ENCODE results near the gene CDH4. TPM values are rescaled to one million over a fixed set of nuclear protein-coding genes. Genes with fewer than 3 reads are reported as not detected.
A peak's percentile ranks its signal among the peaks of the same experiment; 100 is the strongest.

The CDH4 gene
- total and polyA plus RNA-seq, 4 donors, result 5.8 to 24.1 (median 17.1) TPM

DNA sequence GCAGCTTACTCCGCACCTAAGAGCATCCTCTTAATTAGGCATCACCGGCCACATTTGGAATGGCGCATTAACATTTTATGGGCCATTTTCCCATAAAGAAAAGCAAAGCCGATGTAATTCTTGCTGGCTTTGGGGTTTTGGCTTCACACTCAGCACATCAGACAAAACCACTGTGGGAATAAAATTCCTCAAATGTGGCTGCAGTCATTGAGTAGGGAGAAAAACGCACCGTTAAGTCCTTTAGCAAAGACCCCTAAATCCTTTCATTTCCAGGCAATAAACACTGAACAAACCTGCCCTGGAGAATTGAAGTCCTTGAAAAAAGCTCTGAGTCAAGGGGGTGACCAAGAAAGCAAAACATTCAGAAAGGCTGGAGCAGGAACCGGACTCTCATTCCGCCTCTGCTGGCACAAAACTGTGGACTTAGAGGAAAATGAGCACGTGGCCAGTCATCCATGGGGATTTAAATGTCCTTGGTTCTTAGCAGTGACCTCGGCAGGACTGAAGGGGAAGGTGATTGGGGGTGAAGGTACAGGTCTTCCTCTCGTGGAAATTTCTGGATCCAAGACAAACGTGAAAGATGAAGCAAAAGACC is 102.9 kb downstream of the CDH4 start:
- H3K27me3 ChIP-seq (ENCODE audit: control insufficient read depth, insufficient read depth, low read length), result peaks cover 3% of the 10 kb centered on the region
- H3K4me1 ChIP-seq (ENCODE audit: control insufficient read depth, insufficient read depth, low read length), result peaks cover 36% of the 10 kb centered on the region
- H3K27ac ChIP-seq (ENCODE audit: low read depth, low read length), result no peak overlapping the region
- peaks cover 3% of the 10 kb centered on the region for H3K36me3 ChIP-seq (ENCODE audit: control insufficient read depth, insufficient read depth, low read length)
- no peak overlapping the region for H3K4me3 ChIP-seq (ENCODE audit: low read depth, low read length)
- H3K9me3 ChIP-seq (ENCODE audit: control insufficient read depth, insufficient read depth, low read length), result no peaks in the 10 kb centered on the region
- 48% methylated on average over 7 of the region's 12 CpGs for WGBS (ENCODE audit: insufficient coverage)
- DNase-seq (ENCODE audit: low read depth in 4 of 6, low spot score in 6 of 6), result peak in 1 of 6 donors; percentile 84

DNA sequence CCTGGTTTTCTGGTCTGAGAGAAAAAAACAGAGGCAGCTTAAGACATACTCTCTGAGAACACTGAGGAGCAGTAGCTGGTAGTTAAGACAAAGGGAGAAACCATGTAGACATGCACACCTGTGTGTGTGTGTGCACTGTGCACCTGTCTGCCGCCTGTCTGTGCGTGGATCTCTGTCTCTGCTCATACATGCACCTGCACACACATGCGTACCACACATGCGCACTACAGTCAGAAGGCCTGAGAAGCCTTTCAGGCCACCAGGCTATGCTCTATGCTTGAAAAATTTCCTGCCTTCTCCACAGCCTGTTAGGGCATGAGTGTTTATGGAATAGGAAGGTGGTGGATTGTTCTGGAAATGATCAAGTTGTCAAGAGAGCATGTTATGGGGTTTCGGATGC is 103.5 kb downstream of the CDH4 start:
- Histone ChIP-seq H3K27me3 (ENCODE audit: control insufficient read depth, insufficient read depth, low read length) (peaks cover 3% of the 10 kb centered on the region), H3K4me3 (ENCODE audit: low read depth, low read length) (no peak overlapping the region), H3K36me3 (ENCODE audit: control insufficient read depth, insufficient read depth, low read length) (peaks cover 3% of the 10 kb centered on the region), H3K9me3 (ENCODE audit: control insufficient read depth, insufficient read depth, low read length) (no peaks in the 10 kb centered on the region), H3K27ac (ENCODE audit: low read depth, low read length) (no peak overlapping the region), H3K4me1 (ENCODE audit: control insufficient read depth, insufficient read depth, low read length) (peaks cover 36% of the 10 kb centered on the region)
- WGBS (ENCODE audit: insufficient coverage), result 82% methylated on average over 5 of the region's 5 CpGs
- peak in 1 of 6 donors; percentile 33 for DNase-seq (ENCODE audit: low read depth in 4 of 6, low spot score in 6 of 6)

DNA sequence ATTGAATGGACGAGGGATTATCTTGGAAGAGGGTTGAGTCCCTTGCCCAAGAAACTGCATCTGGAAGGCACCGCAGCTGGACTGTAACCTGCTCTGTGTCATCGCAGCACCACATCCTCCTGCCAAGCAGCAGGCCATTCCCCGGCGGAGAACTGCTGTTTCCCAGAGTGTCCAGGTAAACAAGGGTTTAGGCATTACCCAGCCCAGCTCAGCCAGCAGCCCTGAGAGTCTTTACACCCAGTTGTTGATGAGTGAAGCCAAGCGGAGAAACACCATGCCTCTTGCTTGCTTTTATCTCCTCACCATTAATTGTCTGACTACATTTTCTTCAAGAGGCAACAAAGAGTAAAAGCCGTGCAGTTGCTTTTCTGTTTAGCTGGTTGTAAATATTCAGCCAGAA is 104.1 kb downstream of the CDH4 start:
- H3K27ac ChIP-seq (ENCODE audit: low read depth, low read length), result no peak overlapping the region
- peaks cover 3% of the 10 kb centered on the region for H3K27me3 ChIP-seq (ENCODE audit: control insufficient read depth, insufficient read depth, low read length)
- H3K4me3 ChIP-seq (ENCODE audit: low read depth, low read length), result no peak overlapping the region
- WGBS (ENCODE audit: insufficient coverage), result 52% methylated on average over 6 of the region's 7 CpGs
- H3K36me3 ChIP-seq (ENCODE audit: control insufficient read depth, insufficient read depth, low read length), result peaks cover 3% of the 10 kb centered on the region
- peak in 1 of 6 donors; percentile 55 for DNase-seq (ENCODE audit: low read depth in 4 of 6, low spot score in 6 of 6)
- no peaks in the 10 kb centered on the region for H3K9me3 ChIP-seq (ENCODE audit: control insufficient read depth, insufficient read depth, low read length)
- peaks cover 36% of the 10 kb centered on the region for H3K4me1 ChIP-seq (ENCODE audit: control insufficient read depth, insufficient read depth, low read length)

DNA sequence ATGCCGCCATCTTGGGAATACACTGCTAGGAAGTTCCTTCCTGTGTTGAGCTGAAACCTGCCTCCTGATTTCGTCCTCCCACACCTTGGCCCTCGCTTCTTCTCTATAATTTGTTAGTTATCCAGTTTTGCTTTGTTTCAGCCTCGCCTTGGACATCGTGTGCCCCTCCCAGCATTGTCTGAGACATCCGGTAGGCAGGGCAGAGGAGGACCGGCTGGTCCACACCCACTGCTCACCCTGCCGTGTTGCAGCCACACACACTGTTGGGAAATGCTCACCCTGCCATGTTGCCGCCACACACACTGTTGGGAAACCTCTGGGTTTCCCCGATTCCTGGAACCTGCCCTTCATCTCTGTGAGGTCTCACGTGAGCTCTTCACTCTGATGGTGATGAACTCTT is 105.1 kb downstream of the CDH4 start:
- DNase-seq (ENCODE audit: low read depth in 4 of 6, low spot score in 6 of 6), result no peak
- 93% methylated on average over 10 of the region's 11 CpGs for WGBS (ENCODE audit: insufficient coverage)
- Histone ChIP-seq H3K9me3 (ENCODE audit: control insufficient read depth, insufficient read depth, low read length) (no peaks in the 10 kb centered on the region), H3K4me1 (ENCODE audit: control insufficient read depth, insufficient read depth, low read length) (peaks cover 33% of the 10 kb centered on the region), H3K4me3 (ENCODE audit: low read depth, low read length) (no peak overlapping the region), H3K27ac (ENCODE audit: low read depth, low read length) (no peak overlapping the region), H3K36me3 (ENCODE audit: control insufficient read depth, insufficient read depth, low read length) (peaks cover 10% of the 10 kb centered on the region), H3K27me3 (ENCODE audit: control insufficient read depth, insufficient read depth, low read length) (peaks cover 3% of the 10 kb centered on the region)

DNA sequence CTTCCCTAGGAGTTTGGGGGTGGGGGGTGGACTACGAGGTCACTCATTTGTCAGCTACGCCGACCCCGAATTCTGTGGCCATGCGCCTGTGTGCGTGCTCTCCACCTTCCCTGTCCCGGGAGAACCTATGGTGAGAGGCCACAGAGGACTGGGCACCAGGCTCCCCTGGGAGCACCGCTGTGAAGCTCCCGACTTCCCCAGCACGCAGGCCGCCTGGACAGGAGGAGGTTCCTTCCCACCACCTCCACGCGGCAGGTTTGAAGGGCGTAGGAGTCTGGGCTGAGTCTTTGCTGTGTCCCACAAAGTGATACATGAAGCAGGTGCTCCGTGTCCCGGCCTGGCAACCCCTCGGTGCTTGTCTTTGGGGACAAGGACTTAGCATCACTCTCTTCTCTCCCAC is 107.2 kb downstream of the CDH4 start:
- Histone ChIP-seq H3K27me3 (ENCODE audit: control insufficient read depth, insufficient read depth, low read length) (peaks cover 3% of the 10 kb centered on the region), H3K27ac (ENCODE audit: low read depth, low read length) (no peak overlapping the region), H3K36me3 (ENCODE audit: control insufficient read depth, insufficient read depth, low read length) (peaks cover 11% of the 10 kb centered on the region), H3K4me1 (ENCODE audit: control insufficient read depth, insufficient read depth, low read length) (peaks cover 16% of the 10 kb centered on the region), H3K4me3 (ENCODE audit: low read depth, low read length) (no peak overlapping the region), H3K9me3 (ENCODE audit: control insufficient read depth, insufficient read depth, low read length) (no peaks in the 10 kb centered on the region)
- WGBS (ENCODE audit: insufficient coverage), result 84% methylated on average over 12 of the region's 17 CpGs
- DNase-seq (ENCODE audit: low read depth in 4 of 6, low spot score in 6 of 6), result no peak

DNA sequence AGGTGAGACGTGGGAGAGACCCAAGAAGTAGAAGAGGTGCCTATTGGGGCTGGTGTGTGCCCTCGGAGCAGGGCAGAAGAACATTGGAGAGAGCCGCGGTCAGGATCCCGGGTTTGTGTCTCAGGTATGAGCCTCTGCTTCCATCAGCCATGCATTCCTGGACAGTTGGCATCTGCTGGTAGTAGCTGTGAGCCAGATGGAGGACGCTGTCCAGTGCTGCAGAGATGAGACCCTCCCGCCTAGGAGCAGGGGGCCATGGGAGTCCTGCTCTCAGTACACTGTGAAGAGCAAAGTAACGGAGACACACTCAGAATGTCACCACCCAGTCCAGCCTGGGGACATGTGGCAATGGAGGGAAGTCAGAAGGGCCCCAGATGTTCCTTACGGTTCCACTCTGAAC is 108.2 kb downstream of the CDH4 start:
- Histone ChIP-seq H3K36me3 (ENCODE audit: control insufficient read depth, insufficient read depth, low read length) (peaks cover 11% of the 10 kb centered on the region), H3K27me3 (ENCODE audit: control insufficient read depth, insufficient read depth, low read length) (peaks cover 3% of the 10 kb centered on the region), H3K27ac (ENCODE audit: low read depth, low read length) (no peak overlapping the region), H3K4me1 (ENCODE audit: control insufficient read depth, insufficient read depth, low read length) (peaks cover 10% of the 10 kb centered on the region), H3K4me3 (ENCODE audit: low read depth, low read length) (no peak overlapping the region), H3K9me3 (ENCODE audit: control insufficient read depth, insufficient read depth, low read length) (no peaks in the 10 kb centered on the region)
- no peak for DNase-seq (ENCODE audit: low read depth in 4 of 6, low spot score in 6 of 6)
- WGBS (ENCODE audit: insufficient coverage), result 89% methylated on average over 9 of the region's 9 CpGs

DNA sequence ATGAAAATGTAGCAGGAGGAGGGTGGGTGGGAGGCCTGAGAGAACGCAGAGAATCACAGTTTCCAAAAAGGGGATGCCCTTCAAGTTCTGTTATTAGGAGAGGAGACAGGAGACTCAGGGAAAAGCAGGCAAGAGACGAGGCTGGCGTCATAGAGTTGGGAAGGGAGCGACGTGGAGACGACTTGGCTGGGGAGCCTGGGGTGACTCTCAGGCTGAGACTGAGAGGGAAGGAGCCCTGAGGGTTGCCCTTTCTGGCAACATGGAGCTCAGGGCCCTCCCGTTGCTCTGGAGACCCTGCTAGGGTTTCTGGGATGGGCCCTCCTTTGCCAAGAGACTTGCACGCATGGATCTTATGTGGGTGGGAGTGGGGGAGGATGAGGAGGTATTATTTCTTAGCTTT is 108.9 kb downstream of the CDH4 start:
- Histone ChIP-seq H3K27ac (ENCODE audit: low read depth, low read length) (no peak overlapping the region), H3K9me3 (ENCODE audit: control insufficient read depth, insufficient read depth, low read length) (no peaks in the 10 kb centered on the region), H3K36me3 (ENCODE audit: control insufficient read depth, insufficient read depth, low read length) (peaks cover 11% of the 10 kb centered on the region), H3K4me3 (ENCODE audit: low read depth, low read length) (no peak overlapping the region), H3K4me1 (ENCODE audit: control insufficient read depth, insufficient read depth, low read length) (peaks cover 10% of the 10 kb centered on the region), H3K27me3 (ENCODE audit: control insufficient read depth, insufficient read depth, low read length) (peaks cover 3% of the 10 kb centered on the region)
- DNase-seq (ENCODE audit: low read depth in 4 of 6, low spot score in 6 of 6), result no peak
- WGBS (ENCODE audit: insufficient coverage), result 85% methylated on average over 8 of the region's 8 CpGs

DNA sequence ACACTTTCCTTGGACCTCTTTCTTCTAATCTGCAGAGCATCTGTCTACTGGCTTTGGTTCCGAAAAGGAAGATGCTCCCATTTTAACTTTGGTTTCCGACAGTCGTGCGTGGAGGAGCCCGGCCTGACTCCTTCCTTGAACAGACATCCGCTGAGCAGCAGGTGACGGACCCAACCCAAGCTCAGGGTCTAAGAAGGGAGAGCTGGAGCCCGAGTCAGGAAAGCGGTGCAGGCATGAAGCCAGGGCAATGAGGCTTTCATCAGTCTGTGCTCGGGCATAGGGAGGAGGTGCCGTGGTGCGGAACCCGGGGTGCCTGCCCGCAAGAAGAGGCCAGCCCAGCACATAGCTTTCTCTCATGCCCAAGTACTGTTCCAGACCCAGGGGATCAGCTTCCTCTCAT is 109.4 kb downstream of the CDH4 start:
- H3K27ac ChIP-seq (ENCODE audit: low read depth, low read length), result no peak overlapping the region
- WGBS (ENCODE audit: insufficient coverage), result 93% methylated on average over 13 of the region's 14 CpGs
- H3K27me3 ChIP-seq (ENCODE audit: control insufficient read depth, insufficient read depth, low read length), result peaks cover 3% of the 10 kb centered on the region
- H3K4me1 ChIP-seq (ENCODE audit: control insufficient read depth, insufficient read depth, low read length), result peaks cover 10% of the 10 kb centered on the region
- H3K4me3 ChIP-seq (ENCODE audit: low read depth, low read length), result no peak overlapping the region
- no peaks in the 10 kb centered on the region for H3K9me3 ChIP-seq (ENCODE audit: control insufficient read depth, insufficient read depth, low read length)
- DNase-seq (ENCODE audit: low read depth in 4 of 6, low spot score in 6 of 6), result no peak
- H3K36me3 ChIP-seq (ENCODE audit: control insufficient read depth, insufficient read depth, low read length), result peaks cover 11% of the 10 kb centered on the region

DNA sequence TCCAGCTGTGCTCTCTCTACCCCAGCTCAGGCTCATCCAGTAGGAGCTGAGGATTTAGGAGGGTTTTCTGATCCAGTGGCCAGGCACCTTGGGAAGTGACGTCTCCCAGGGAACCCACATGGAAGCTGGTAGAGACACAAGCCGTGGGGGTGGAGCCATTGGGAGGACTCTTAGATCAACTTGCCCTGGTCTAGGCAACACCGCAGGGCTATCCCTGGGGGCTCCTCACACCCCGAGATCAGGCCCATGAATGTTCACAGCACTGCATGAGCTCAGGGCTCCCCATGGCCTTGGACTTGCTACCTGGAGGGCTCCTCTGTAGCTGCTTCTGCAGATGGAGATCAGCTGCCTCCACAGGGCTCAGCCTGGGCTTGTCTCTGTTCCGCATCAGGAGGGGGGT is 112.1 kb downstream of the CDH4 start:
- WGBS (ENCODE audit: insufficient coverage), result 97% methylated on average over 5 of the region's 5 CpGs
- Histone ChIP-seq H3K27me3 (ENCODE audit: control insufficient read depth, insufficient read depth, low read length) (no peaks in the 10 kb centered on the region), H3K9me3 (ENCODE audit: control insufficient read depth, insufficient read depth, low read length) (no peaks in the 10 kb centered on the region), H3K36me3 (ENCODE audit: control insufficient read depth, insufficient read depth, low read length) (peaks cover 13% of the 10 kb centered on the region), H3K4me3 (ENCODE audit: low read depth, low read length) (no peak overlapping the region), H3K4me1 (ENCODE audit: control insufficient read depth, insufficient read depth, low read length) (peaks cover 4% of the 10 kb centered on the region), H3K27ac (ENCODE audit: low read depth, low read length) (no peak overlapping the region)
- DNase-seq (ENCODE audit: low read depth in 4 of 6, low spot score in 6 of 6), result no peak

DNA sequence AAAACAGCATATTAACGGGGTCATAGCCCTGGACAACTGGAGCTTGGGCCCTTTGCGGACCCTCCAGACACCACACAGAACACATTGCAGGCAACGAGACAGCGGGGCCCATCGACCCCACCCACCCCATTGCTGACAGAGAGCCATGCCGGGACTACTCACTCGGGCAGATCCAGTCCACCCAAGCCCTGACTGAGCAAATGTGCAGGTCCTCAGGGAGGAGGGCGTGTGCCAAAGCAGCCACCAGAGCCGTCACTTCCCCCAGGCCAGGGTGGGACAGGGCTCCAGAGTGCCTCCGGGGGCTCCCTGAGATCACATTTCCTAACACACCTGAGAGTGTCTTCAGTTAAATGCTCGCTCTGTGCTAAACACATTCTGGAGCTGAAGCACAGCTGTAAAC is 114.9 kb downstream of the CDH4 start:
- no peak for DNase-seq (ENCODE audit: low read depth in 4 of 6, low spot score in 6 of 6)
- no peaks in the 10 kb centered on the region for H3K9me3 ChIP-seq (ENCODE audit: control insufficient read depth, insufficient read depth, low read length)
- no peak overlapping the region for H3K4me3 ChIP-seq (ENCODE audit: low read depth, low read length)
- H3K4me1 ChIP-seq (ENCODE audit: control insufficient read depth, insufficient read depth, low read length), result peaks cover 26% of the 10 kb centered on the region
- peaks cover 5% of the 10 kb centered on the region for H3K36me3 ChIP-seq (ENCODE audit: control insufficient read depth, insufficient read depth, low read length)
- H3K27me3 ChIP-seq (ENCODE audit: control insufficient read depth, insufficient read depth, low read length), result no peaks in the 10 kb centered on the region
- 83% methylated on average over 8 of the region's 11 CpGs for WGBS (ENCODE audit: insufficient coverage)
- no peak overlapping the region for H3K27ac ChIP-seq (ENCODE audit: low read depth, low read length)
